Measurements from ENCODE around the gene SEZ6L2. TPM values are rescaled to one million over a fixed set of nuclear protein-coding genes. Genes with fewer than 3 reads are reported as not detected.

Gene SEZ6L2
- total RNA-seq, 1 donor from 2014 or later = 69.6 TPM

DNA sequence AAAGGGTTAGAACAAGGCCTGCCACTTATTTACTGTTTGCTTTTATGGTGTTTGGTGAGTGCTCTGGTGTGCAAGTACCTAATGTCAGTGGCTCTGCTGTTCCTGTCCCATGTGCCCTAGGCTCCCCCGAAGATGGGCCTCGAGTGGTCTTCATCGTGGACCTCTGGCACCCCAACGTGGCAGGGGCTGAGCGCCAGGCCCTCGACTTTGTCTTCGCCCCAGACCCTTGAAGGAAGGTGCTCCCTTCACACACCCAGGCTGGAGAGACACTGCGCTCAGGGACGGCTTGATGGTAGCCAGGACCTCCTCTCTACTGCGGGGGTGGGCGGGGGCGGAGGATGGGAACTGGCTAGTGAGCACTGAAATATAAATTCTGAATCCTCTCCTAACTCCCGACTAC lies 6.3 kb upstream of the SEZ6L2 start:
- Histone ChIP-seq H2AFZ (ENCODE audit: low read depth, low read length) (no peak overlapping the region), H3K27me3 (ENCODE audit: insufficient read depth, low read length) (no peaks in the 10 kb centered on the region), H3K4me1 (ENCODE audit: insufficient read depth, low read length) (peaks cover 8% of the 10 kb centered on the region), H3K36me3 (ENCODE audit: insufficient read depth, low read length) (peaks cover 3% of the 10 kb centered on the region), H3K27ac (ENCODE audit: low read depth, low read length) (no peak overlapping the region), H3K9ac (ENCODE audit: low read length) (no peak overlapping the region), H3K79me2 (ENCODE audit: insufficient read depth, low read length) (peaks cover 4% of the 10 kb centered on the region), H3K4me3 (ENCODE audit: insufficient read depth, low read depth, low read length) (no peak overlapping the region), H3K4me2 (ENCODE audit: low read length) (no peak overlapping the region), H4K20me1 (ENCODE audit: insufficient read depth, low read length) (peaks cover 19% of the 10 kb centered on the region), H3K9me3 (ENCODE audit: insufficient read depth, low read depth, low read length) (no peaks in the 10 kb centered on the region)
- DNase-seq (ENCODE audit: low read depth) (no peak), FAIRE-seq (no peak)
- TF ChIP-seq, protein P1, sequence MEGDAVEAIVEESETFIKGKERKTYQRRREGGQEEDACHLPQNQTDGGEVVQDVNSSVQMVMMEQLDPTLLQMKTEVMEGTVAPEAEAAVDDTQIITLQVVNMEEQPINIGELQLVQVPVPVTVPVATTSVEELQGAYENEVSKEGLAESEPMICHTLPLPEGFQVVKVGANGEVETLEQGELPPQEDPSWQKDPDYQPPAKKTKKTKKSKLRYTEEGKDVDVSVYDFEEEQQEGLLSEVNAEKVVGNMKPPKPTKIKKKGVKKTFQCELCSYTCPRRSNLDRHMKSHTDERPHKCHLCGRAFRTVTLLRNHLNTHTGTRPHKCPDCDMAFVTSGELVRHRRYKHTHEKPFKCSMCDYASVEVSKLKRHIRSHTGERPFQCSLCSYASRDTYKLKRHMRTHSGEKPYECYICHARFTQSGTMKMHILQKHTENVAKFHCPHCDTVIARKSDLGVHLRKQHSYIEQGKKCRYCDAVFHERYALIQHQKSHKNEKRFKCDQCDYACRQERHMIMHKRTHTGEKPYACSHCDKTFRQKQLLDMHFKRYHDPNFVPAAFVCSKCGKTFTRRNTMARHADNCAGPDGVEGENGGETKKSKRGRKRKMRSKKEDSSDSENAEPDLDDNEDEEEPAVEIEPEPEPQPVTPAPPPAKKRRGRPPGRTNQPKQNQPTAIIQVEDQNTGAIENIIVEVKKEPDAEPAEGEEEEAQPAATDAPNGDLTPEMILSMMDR (IDR thresholded peaks at IDR 0.05; ENCODE audit: insufficient read depth, low read depth, low read length) = no peak
- no peak for TF ChIP-seq EZH2 (IDR thresholded peaks at IDR 0.05; ENCODE audit: insufficient read depth, low read length)
- peaks cover 9% of the 10 kb centered on the region for H3K36me3 Mint-ChIP-seq (ENCODE audit: low read depth, unreplicated experiment)
- peak overlapping the region; percentile 26 for H3K27ac Mint-ChIP-seq (ENCODE audit: unreplicated experiment)
- no peaks in the 10 kb centered on the region for H3K27me3 Mint-ChIP-seq (ENCODE audit: low read depth, unreplicated experiment)
- peaks cover 14% of the 10 kb centered on the region for H3K4me1 Mint-ChIP-seq (ENCODE audit: low read depth, unreplicated experiment)
- H3K9me3 Mint-ChIP-seq (ENCODE audit: unreplicated experiment) = no peaks in the 10 kb centered on the region
- no peak overlapping the region for H3K4me3 Mint-ChIP-seq (ENCODE audit: unreplicated experiment)

DNA sequence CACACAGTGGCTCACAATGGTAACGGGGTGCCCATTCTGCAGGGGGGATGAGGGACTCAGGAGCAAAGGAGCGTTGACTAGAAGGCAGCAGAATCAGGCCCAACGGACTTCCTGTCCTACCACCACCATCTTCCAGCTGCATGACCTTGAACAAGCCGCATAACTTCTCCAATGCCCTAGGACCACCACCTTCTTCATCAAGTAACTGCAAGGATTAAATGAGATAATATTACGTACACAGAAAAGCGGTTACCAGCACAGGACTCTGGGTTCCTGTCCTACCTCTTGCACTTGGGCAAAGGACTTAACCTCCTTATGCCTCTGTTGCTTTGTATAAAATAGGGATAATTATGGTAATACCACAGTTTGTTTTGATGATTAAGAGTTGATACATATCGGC lies 5.6 kb upstream of the SEZ6L2 start:
- Histone ChIP-seq H3K27ac (ENCODE audit: low read depth, low read length) (no peak overlapping the region), H3K4me2 (ENCODE audit: low read length) (no peak overlapping the region), H2AFZ (ENCODE audit: low read depth, low read length) (no peak overlapping the region), H3K4me1 (ENCODE audit: insufficient read depth, low read length) (peaks cover 10% of the 10 kb centered on the region), H3K9ac (ENCODE audit: low read length) (no peak overlapping the region), H3K4me3 (ENCODE audit: insufficient read depth, low read depth, low read length) (no peak overlapping the region), H3K79me2 (ENCODE audit: insufficient read depth, low read length) (peaks cover 4% of the 10 kb centered on the region), H3K9me3 (ENCODE audit: insufficient read depth, low read depth, low read length) (no peaks in the 10 kb centered on the region), H3K36me3 (ENCODE audit: insufficient read depth, low read length) (peaks cover 3% of the 10 kb centered on the region), H3K27me3 (ENCODE audit: insufficient read depth, low read length) (no peaks in the 10 kb centered on the region), H4K20me1 (ENCODE audit: insufficient read depth, low read length) (peaks cover 19% of the 10 kb centered on the region)
- Mint-ChIP-seq H3K9me3 (ENCODE audit: unreplicated experiment) (no peaks in the 10 kb centered on the region), H3K27ac (ENCODE audit: unreplicated experiment) (no peak overlapping the region), H3K36me3 (ENCODE audit: low read depth, unreplicated experiment) (peaks cover 9% of the 10 kb centered on the region), H3K27me3 (ENCODE audit: low read depth, unreplicated experiment) (no peaks in the 10 kb centered on the region), H3K4me1 (ENCODE audit: low read depth, unreplicated experiment) (peaks cover 14% of the 10 kb centered on the region), H3K4me3 (ENCODE audit: unreplicated experiment) (no peak overlapping the region)
- DNase-seq (ENCODE audit: low read depth) = no peak
- TF ChIP-seq, protein P1 (IDR thresholded peaks at IDR 0.05; ENCODE audit: insufficient read depth, low read depth, low read length) = no peak
- TF ChIP-seq EZH2 (IDR thresholded peaks at IDR 0.05; ENCODE audit: insufficient read depth, low read length) = no peak
- FAIRE-seq = no peak

DNA sequence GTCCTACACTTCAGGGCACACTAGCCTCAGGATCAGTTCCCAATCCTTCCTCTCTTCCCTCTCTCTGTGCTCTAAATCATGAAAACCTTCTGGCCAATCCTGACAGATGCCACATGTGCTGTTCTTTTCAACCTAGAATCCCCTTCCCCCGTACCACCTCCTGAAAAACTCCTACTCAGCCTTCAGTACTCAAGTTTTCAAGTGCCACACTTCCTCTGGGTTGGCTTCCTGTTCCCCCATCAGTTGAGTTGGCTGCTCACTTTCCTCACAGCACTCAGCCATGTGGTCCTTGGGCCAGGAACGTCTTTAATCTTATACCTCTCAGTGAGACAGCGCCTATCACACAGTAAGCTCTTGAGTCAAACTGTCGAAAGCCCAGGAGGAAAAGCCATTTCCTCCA lies 4.2 kb upstream of the SEZ6L2 start:
- H3K27me3 Mint-ChIP-seq (ENCODE audit: low read depth, unreplicated experiment) = no peaks in the 10 kb centered on the region
- DNase-seq (ENCODE audit: low read depth) (no peak), FAIRE-seq (no peak)
- Histone ChIP-seq H2AFZ (ENCODE audit: low read depth, low read length) (no peak overlapping the region), H3K4me2 (ENCODE audit: low read length) (no peak overlapping the region), H3K4me3 (ENCODE audit: insufficient read depth, low read depth, low read length) (no peak overlapping the region), H3K4me1 (ENCODE audit: insufficient read depth, low read length) (peaks cover 18% of the 10 kb centered on the region), H3K9me3 (ENCODE audit: insufficient read depth, low read depth, low read length) (no peaks in the 10 kb centered on the region), H3K27me3 (ENCODE audit: insufficient read depth, low read length) (no peaks in the 10 kb centered on the region), H3K79me2 (ENCODE audit: insufficient read depth, low read length) (peaks cover 4% of the 10 kb centered on the region), H4K20me1 (ENCODE audit: insufficient read depth, low read length) (peaks cover 22% of the 10 kb centered on the region), H3K27ac (ENCODE audit: low read depth, low read length) (no peak overlapping the region), H3K36me3 (ENCODE audit: insufficient read depth, low read length) (peaks cover 3% of the 10 kb centered on the region), H3K9ac (ENCODE audit: low read length) (no peak overlapping the region)
- no peaks in the 10 kb centered on the region for H3K9me3 Mint-ChIP-seq (ENCODE audit: unreplicated experiment)
- H3K27ac Mint-ChIP-seq (ENCODE audit: unreplicated experiment) = peak overlapping the region; percentile 15
- TF ChIP-seq EZH2 (IDR thresholded peaks at IDR 0.05; ENCODE audit: insufficient read depth, low read length) = no peak
- TF ChIP-seq, protein P1 (IDR thresholded peaks at IDR 0.05; ENCODE audit: insufficient read depth, low read depth, low read length) = no peak
- peak overlapping the region; percentile 10 for H3K4me3 Mint-ChIP-seq (ENCODE audit: unreplicated experiment)
- peaks cover 9% of the 10 kb centered on the region for H3K36me3 Mint-ChIP-seq (ENCODE audit: low read depth, unreplicated experiment)
- H3K4me1 Mint-ChIP-seq (ENCODE audit: low read depth, unreplicated experiment) = peaks cover 16% of the 10 kb centered on the region
